Measurements from ENCODE around the gene PCID2. TPM values are rescaled to one million over a fixed set of nuclear protein-coding genes. Genes with fewer than 3 reads are reported as not detected.

PCID2 gene
- polyA plus RNA-seq, 1 donor from 2014 or later, result 81.3 TPM

DNA sequence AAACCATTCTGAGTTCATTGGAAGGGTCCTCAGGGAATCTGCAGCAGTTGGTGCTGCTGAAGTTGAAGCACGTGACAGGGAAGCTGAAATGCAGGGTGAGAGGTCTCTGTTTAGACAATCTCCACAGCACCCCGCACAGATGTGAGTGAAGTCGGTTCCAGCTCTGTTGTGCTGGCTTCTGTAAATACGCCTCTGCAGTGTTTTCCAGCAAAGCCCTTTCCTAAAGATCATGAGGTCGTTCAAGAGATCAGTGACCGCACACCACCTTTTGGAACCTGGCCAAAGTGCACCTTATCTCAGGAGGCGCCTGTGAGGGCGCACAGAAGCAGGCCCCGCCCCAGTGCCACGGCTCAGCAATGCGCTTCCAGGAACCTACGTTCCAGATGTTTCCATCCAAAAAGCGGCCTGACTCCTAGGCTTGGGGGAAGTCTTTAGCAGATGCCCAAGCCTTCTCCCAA, 11.7 kb upstream of the PCID2 start:
- H3K4me3 ChIP-seq (ENCODE audit: low read length), result no peak overlapping the region
- TF ChIP-seq POLR2AphosphoS5 (IDR thresholded peaks at IDR 0.05) (no peak), MXI1 (conservative IDR thresholded peaks at IDR 0.05; ENCODE audit: poor library complexity, severe bottlenecking) (no peak), SMC3 (conservative IDR thresholded peaks at IDR 0.05; ENCODE audit: poor library complexity) (no peak), EZH2 (IDR thresholded peaks at IDR 0.05; ENCODE audit: borderline replicate concordance, insufficient read depth, low read length, poor library complexity, severe bottlenecking) (no peak), RAD21 (conservative IDR thresholded peaks at IDR 0.05) (no peak), TAF1 (IDR thresholded peaks at IDR 0.05; ENCODE audit: low read depth) (no peak), EP300 (conservative IDR thresholded peaks at IDR 0.05; ENCODE audit: poor library complexity, severe bottlenecking) (no peak)
- TF ChIP-seq, protein P1, sequence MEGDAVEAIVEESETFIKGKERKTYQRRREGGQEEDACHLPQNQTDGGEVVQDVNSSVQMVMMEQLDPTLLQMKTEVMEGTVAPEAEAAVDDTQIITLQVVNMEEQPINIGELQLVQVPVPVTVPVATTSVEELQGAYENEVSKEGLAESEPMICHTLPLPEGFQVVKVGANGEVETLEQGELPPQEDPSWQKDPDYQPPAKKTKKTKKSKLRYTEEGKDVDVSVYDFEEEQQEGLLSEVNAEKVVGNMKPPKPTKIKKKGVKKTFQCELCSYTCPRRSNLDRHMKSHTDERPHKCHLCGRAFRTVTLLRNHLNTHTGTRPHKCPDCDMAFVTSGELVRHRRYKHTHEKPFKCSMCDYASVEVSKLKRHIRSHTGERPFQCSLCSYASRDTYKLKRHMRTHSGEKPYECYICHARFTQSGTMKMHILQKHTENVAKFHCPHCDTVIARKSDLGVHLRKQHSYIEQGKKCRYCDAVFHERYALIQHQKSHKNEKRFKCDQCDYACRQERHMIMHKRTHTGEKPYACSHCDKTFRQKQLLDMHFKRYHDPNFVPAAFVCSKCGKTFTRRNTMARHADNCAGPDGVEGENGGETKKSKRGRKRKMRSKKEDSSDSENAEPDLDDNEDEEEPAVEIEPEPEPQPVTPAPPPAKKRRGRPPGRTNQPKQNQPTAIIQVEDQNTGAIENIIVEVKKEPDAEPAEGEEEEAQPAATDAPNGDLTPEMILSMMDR (IDR thresholded peaks at IDR 0.05; ENCODE audit: poor library complexity, severe bottlenecking), result no peak
- no peaks in the 10 kb centered on the region for H3F3A ChIP-seq (ENCODE audit: insufficient read depth, low read length, poor library complexity, severe bottlenecking)
- H2AFZ ChIP-seq (ENCODE audit: low read depth, low read length), result no peak overlapping the region
- peaks cover 20% of the 10 kb centered on the region for H3K79me2 ChIP-seq (replicated peaks; ENCODE audit: insufficient read depth, low read length)
- no peaks in the 10 kb centered on the region for H3K36me3 ChIP-seq (ENCODE audit: insufficient read depth, low read length)
- no peak overlapping the region for H3K4me2 ChIP-seq (ENCODE audit: low read length)
- H3K27ac ChIP-seq (ENCODE audit: low read length), result no peak overlapping the region
- no peaks in the 10 kb centered on the region for H4K20me1 ChIP-seq (ENCODE audit: insufficient read depth)
- no peaks in the 10 kb centered on the region for H3K9me3 ChIP-seq (ENCODE audit: low read length)
- no peak overlapping the region for H3K9ac ChIP-seq (ENCODE audit: low read length)
- H3K27me3 ChIP-seq (ENCODE audit: insufficient read depth, low read depth, low read length), result no peaks in the 10 kb centered on the region
- no peaks in the 10 kb centered on the region for H3K9me2 ChIP-seq (ENCODE audit: insufficient read depth, low read length)

DNA sequence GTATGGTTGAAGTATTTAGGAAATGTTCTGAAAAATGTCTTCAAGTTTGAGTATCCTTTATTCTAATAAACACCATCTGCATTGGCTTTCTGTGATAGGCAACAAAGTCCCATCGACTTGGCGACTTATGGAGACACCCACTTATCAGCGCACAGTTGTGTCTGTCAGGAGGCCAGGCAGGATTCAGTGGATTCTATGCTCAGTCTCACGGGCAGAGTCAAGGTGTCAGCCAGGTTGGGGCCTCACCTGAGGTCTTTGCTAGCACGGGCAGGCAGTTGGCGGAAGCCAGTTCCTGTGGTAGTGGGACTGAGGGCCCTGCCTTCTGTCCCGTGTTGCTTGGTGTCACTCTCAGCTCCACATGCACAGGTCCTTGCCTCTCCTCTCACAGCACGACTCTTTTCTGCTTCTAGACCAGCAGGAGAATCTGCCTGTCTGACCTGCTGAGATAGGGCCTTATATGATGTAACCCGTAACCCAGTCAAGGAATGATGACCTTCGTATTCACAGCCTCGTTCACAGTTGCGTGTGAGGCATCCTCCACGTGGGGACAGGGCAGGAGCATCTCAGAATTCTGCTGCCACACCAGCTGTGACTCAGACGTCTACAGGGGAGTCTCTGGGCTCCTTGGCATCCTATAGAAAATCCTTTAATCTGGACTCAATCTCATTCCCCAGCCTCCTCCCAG, 10.9 kb upstream of the PCID2 start:
- no peak for TF ChIP-seq EZH2 (IDR thresholded peaks at IDR 0.05; ENCODE audit: borderline replicate concordance, insufficient read depth, low read length, poor library complexity, severe bottlenecking)
- TF ChIP-seq, protein P1 (IDR thresholded peaks at IDR 0.05; ENCODE audit: poor library complexity, severe bottlenecking), result no peak
- no peak for TF ChIP-seq SMC3 (conservative IDR thresholded peaks at IDR 0.05; ENCODE audit: poor library complexity)
- no peak for TF ChIP-seq POLR2AphosphoS5 (IDR thresholded peaks at IDR 0.05)
- no peak for TF ChIP-seq MXI1 (conservative IDR thresholded peaks at IDR 0.05; ENCODE audit: poor library complexity, severe bottlenecking)
- no peak for TF ChIP-seq RAD21 (conservative IDR thresholded peaks at IDR 0.05)
- no peak for TF ChIP-seq TAF1 (IDR thresholded peaks at IDR 0.05; ENCODE audit: low read depth)
- no peak for TF ChIP-seq EP300 (conservative IDR thresholded peaks at IDR 0.05; ENCODE audit: poor library complexity, severe bottlenecking)
- no peak for TF ChIP-seq REST (IDR thresholded peaks at IDR 0.05; ENCODE audit: borderline replicate concordance)
- Histone ChIP-seq H4K20me1 (ENCODE audit: insufficient read depth) (no peaks in the 10 kb centered on the region), H3K9me2 (ENCODE audit: insufficient read depth, low read length) (no peaks in the 10 kb centered on the region), H2AFZ (ENCODE audit: low read depth, low read length) (no peak overlapping the region), H3K79me2 (replicated peaks; ENCODE audit: insufficient read depth, low read length) (peaks cover 25% of the 10 kb centered on the region), H3K36me3 (ENCODE audit: insufficient read depth, low read length) (no peaks in the 10 kb centered on the region), H3K9ac (ENCODE audit: low read length) (no peak overlapping the region), H3K4me3 (ENCODE audit: low read length) (no peak overlapping the region), H3K27ac (ENCODE audit: low read length) (no peak overlapping the region), H3F3A (ENCODE audit: insufficient read depth, low read length, poor library complexity, severe bottlenecking) (no peaks in the 10 kb centered on the region), H3K27me3 (ENCODE audit: insufficient read depth, low read depth, low read length) (no peaks in the 10 kb centered on the region), H3K9me3 (ENCODE audit: low read length) (no peaks in the 10 kb centered on the region), H3K4me2 (ENCODE audit: low read length) (no peak overlapping the region)
